Measurements from ENCODE around the gene EIF4E2. TPM values are rescaled to one million over a fixed set of nuclear protein-coding genes. Genes with fewer than 3 reads are reported as not detected.

Gene EIF4E2
- total and polyA plus RNA-seq, 2 donors (not counting 3 experiments of a cell fraction or from before 2014, with no cell fraction given), result 50.0 to 96.5 TPM

GRCh38 chr2:232534940-232535651 is 15.4 kb upstream of the EIF4E2 start:
- intact Hi-C loops (cut with micrococcal nuclease), result no loop called here
- no peak overlapping the region for H3K4me2 ChIP-seq (ENCODE audit: insufficient read depth, low read length)
- CTCF ChIA-PET, result no interaction called here

More at GRCh38 chr2:232534940-232535651, 15.4 kb upstream of the EIF4E2 start:
- no peaks in the 10 kb centered on the region for H4K20me1 ChIP-seq (replicated peaks; ENCODE audit: control insufficient read depth, extremely low read depth, insufficient read depth, low read length)
- DNase-seq (ENCODE audit: low read depth, low spot score) (no peak), FAIRE-seq (no peak)
- H3K9me1 ChIP-seq (replicated peaks; ENCODE audit: control insufficient read depth, extremely low read depth, insufficient read depth, low read length), result no peaks in the 10 kb centered on the region
- no peak overlapping the region for H3K9ac ChIP-seq (replicated peaks; ENCODE audit: extremely low read depth, insufficient read depth, low read length)
- no TSS peak for BruUV-seq (replicated peaks)
- no peak overlapping the region for H3K27ac ChIP-seq (ENCODE audit: insufficient read depth, low read depth, low read length)
- no peak overlapping the region for H3K4me3 ChIP-seq (replicated peaks in 1 of 3; ENCODE audit: insufficient read depth in 1 of 3, low read depth in 1 of 3, low read length in 3 of 3)
- dilution Hi-C loops (cut with MboI; ENCODE audit: extremely low pct_ligation_motif_present, low sequenced_read_pairs), result no loop called here
- H3K9me3 ChIP-seq (replicated peaks; ENCODE audit: control insufficient read depth, insufficient read depth, low read length), result no peaks in the 10 kb centered on the region
- H3K27me3 ChIP-seq (ENCODE audit: control insufficient read depth in 2 of 2, insufficient read depth in 2 of 2, low read length in 2 of 2), result no peaks in the 10 kb centered on the region
- H3K36me3 ChIP-seq (ENCODE audit: control insufficient read depth in 2 of 2, extremely low read depth in 1 of 2, insufficient read depth in 2 of 2, low read length in 2 of 2), result no peaks in the 10 kb centered on the region
- POLR2A ChIA-PET, result no interaction called here
- no peaks in the 10 kb centered on the region for H3K4me1 ChIP-seq (ENCODE audit: control insufficient read depth, extremely low read depth, insufficient read depth, low read length)
- H3K79me2 ChIP-seq (ENCODE audit: control insufficient read depth, insufficient read depth, low read length), result no peaks in the 10 kb centered on the region
- TF ChIP-seq MAX (IDR thresholded peaks at IDR 0.05; ENCODE audit: insufficient read depth, insufficient read length) (no peak), JUN (IDR thresholded peaks at IDR 0.05; ENCODE audit: borderline replicate concordance, insufficient read depth, insufficient read length, low read depth) (no peak), POLR2A (IDR thresholded peaks at IDR 0.05; ENCODE audit: low read depth, low read length) (no peak), CTCF (IDR thresholded peaks at IDR 0.05; ENCODE audit: extremely low read depth in 1 of 2, insufficient read depth in 1 of 2, low read depth in 1 of 2, low read length in 2 of 2) (no peak), MYC (IDR thresholded peaks at IDR 0.05; ENCODE audit: low read depth, low read length) (no peak), EZH2 (IDR thresholded peaks at IDR 0.05; ENCODE audit: borderline replicate concordance, low read depth, low read length, severe bottlenecking) (no peak), FOS (IDR thresholded peaks at IDR 0.05; ENCODE audit: borderline replicate concordance, insufficient read depth, low read length) (no peak), GATA2 (IDR thresholded peaks at IDR 0.05; ENCODE audit: insufficient read depth, insufficient read length, low read depth, low read length) (no peak), POLR2AphosphoS5 (IDR thresholded peaks at IDR 0.05; ENCODE audit: insufficient read depth, low read depth, low read length) (no peak)
- no peak overlapping the region for H2AFZ ChIP-seq (ENCODE audit: low read depth, low read length)

All from endothelial cell of umbilical vein (primary cell).